CD14-positive monocyte (primary cell): ENCODE results near the gene TENT4A. TPM values are rescaled to one million over a fixed set of nuclear protein-coding genes. Genes with fewer than 3 reads are reported as not detected.

Source experiments
- DNase-seq, 3 donors: peaks; one replicate each; pipeline ENCODE4 v3.0.0-alpha.2; 2011 to 2022
- H2AFZ ChIP-seq: 2 replicates; pipeline ENCODE4 v1.6.0; 2012; ENCODE audit warnings: mild to moderate bottlenecking, low read depth, low read length, inconsistent platforms; ENCODE audit not compliant: insufficient read depth, poor library complexity, severe bottlenecking
- H3K27ac ChIP-seq, 2 donors: 1 replicate in 1 of 2; 2 replicates in 1 of 2; pipeline ENCODE4 v1.5.1; 2012 to 2013; ENCODE audit warnings: low read length in 2 of 2, control low read depth in 1 of 2, inconsistent platforms in 1 of 2, low read depth in 1 of 2, mild to moderate bottlenecking in 1 of 2
- H3K27me3 ChIP-seq, 2 donors: one replicate each; pipeline versions ENCODE4 v1.6.0 to v1.6.1; 2011 to 2013; ENCODE audit warnings: low read length in 2 of 2; ENCODE audit not compliant: control insufficient read depth in 2 of 2, insufficient read depth in 2 of 2
- H3K36me3 ChIP-seq, 2 donors: replicated peaks in 1 of 2; 1 replicate in 1 of 2; 2 replicates in 1 of 2; pipeline versions ENCODE4 v1.5.1 to v1.6.1; 2012 to 2013; ENCODE audit warnings: low read length in 2 of 2, control low read depth in 1 of 2, inconsistent platforms in 1 of 2, mild to moderate bottlenecking in 1 of 2; ENCODE audit not compliant: insufficient read depth in 2 of 2, control insufficient read depth in 1 of 2
- H3K4me1 ChIP-seq, 2 donors: 1 replicate in 1 of 2; 2 replicates in 1 of 2; pipeline versions ENCODE4 v1.5.1 to v1.6.1; 2012 to 2013; ENCODE audit warnings: low read length in 2 of 2, control low read depth in 1 of 2, inconsistent platforms in 1 of 2, mild to moderate bottlenecking in 1 of 2, moderate library complexity in 1 of 2; ENCODE audit not compliant: insufficient read depth in 2 of 2, control insufficient read depth in 1 of 2
- H3K4me2 ChIP-seq: replicated peaks from 2 replicates; pipeline ENCODE3; 2012; ENCODE audit warnings: low read length, moderate library complexity, mild to moderate bottlenecking; ENCODE audit not compliant: poor library complexity, severe bottlenecking; ENCODE audit errors: extremely low read depth
- H3K4me3 ChIP-seq, 3 experiments: fragments of 200-600 bp in 1 of 3; sonication (generic) in 1 of 3; replicated peaks in 1 of 3; 1 replicate in 2 of 3; 2 replicates in 1 of 3; pipeline ENCODE4 v1.5.1; 2011 to 2013; ENCODE audit warnings: low read length in 3 of 3, mild to moderate bottlenecking in 3 of 3, control low read depth in 2 of 3, low read depth in 2 of 3, inconsistent platforms in 1 of 3, moderate library complexity in 1 of 3
- H3K79me2 ChIP-seq: 2 replicates; pipeline ENCODE4 v1.6.0; 2012; ENCODE audit warnings: mild to moderate bottlenecking, control low read depth, inconsistent platforms, low read length, moderate library complexity; ENCODE audit not compliant: insufficient read depth
- H3K9ac ChIP-seq: 2 replicates; pipeline ENCODE4 v1.6.0; 2017; ENCODE audit warnings: low read length, mild to moderate bottlenecking; ENCODE audit not compliant: insufficient read depth, poor library complexity, severe bottlenecking
- H3K9me3 ChIP-seq, 2 donors: replicated peaks in 1 of 2; 1 replicate in 1 of 2; 2 replicates in 1 of 2; pipeline versions ENCODE4 v1.5.1 to v1.6.1; 2012 to 2013; ENCODE audit warnings: low read length in 2 of 2, control low read depth in 1 of 2; ENCODE audit not compliant: control insufficient read depth in 1 of 2, insufficient read depth in 1 of 2
- H4K20me1 ChIP-seq: 2 replicates; pipeline ENCODE4 v1.6.0; 2012; ENCODE audit warnings: mild to moderate bottlenecking, low read length, control low read depth, moderate library complexity; ENCODE audit not compliant: insufficient read depth
- H3K27ac Mint-ChIP-seq, 7 donors: one replicate each; pipeline ENCODE4 v1.8.0; 2020; ENCODE audit warnings: mild to moderate bottlenecking in 7 of 7, mixed read lengths in 7 of 7, moderate library complexity in 6 of 7, inconsistent platforms in 2 of 7
- H3K27me3 Mint-ChIP-seq, 3 donors: one replicate each; pipeline ENCODE4 v1.8.0; 2021 to 2022; ENCODE audit warnings: low read depth in 3 of 3, mild to moderate bottlenecking in 3 of 3, mixed read lengths in 3 of 3, moderate library complexity in 3 of 3, inconsistent platforms in 1 of 3
- H3K36me3 Mint-ChIP-seq, 2 donors: one replicate each; pipeline ENCODE4 v1.8.0; 2020; ENCODE audit warnings: mixed read lengths in 2 of 2, inconsistent platforms in 1 of 2, mild to moderate bottlenecking in 1 of 2
- H3K4me1 Mint-ChIP-seq: one replicate; pipeline ENCODE4 v1.8.0; 2020; ENCODE audit warnings: mild to moderate bottlenecking, mixed read lengths
- H3K4me3 Mint-ChIP-seq, 2 donors: one replicate each; pipeline ENCODE4 v1.8.0; 2020; ENCODE audit warnings: mild to moderate bottlenecking in 2 of 2, mixed read lengths in 2 of 2, moderate library complexity in 1 of 2
- H3K9me3 Mint-ChIP-seq, 7 donors: one replicate each; pipeline ENCODE4 v1.8.0; 2020 to 2022; ENCODE audit warnings: mixed read lengths in 7 of 7, mild to moderate bottlenecking in 6 of 7, moderate library complexity in 6 of 7, inconsistent platforms in 2 of 7
- CTCF ChIP-seq: fragments of 200-600 bp; IDR thresholded peaks from one replicate; pipeline ENCODE4 v1.8.0; 2022; ENCODE audit warnings: antibody characterized with exemption, mild to moderate bottlenecking
- whole genome bisulfite sequencing: methylation state at CpG from one replicate; pipeline ENCODE4 v1.1.5; 2013; ENCODE audit warnings: missing lambda C conversion rate; ENCODE audit not compliant: insufficient coverage; 5-methylcytosine and 5-hydroxymethylcytosine counted together
- intact Hi-C, 2 donors: fragments of 100-400 bp; cut with micrococcal nuclease; formaldehyde crosslinking; loops; one replicate each; pipeline versions ENCODE4 v1.15.0 to v1.15.1; 2023
- polyA plus RNA-seq, 3 donors: library from polyadenylated mRNA; depleted of rRNA in 1 of 3; unstranded in 2 of 3; stranded (reverse) in 1 of 3; fragments of 300-500 nt in 2 of 3; fragments of >200 nt in 1 of 3; fragmentation: Illumina TruSeq in 2 of 3; gene quantifications; 1 replicate in 2 of 3; 2 replicates in 1 of 3; pipeline ENCODE4 v1.2.3, GENCODE V29; 2012 to 2021

Gene TENT4A
- polyA plus RNA-seq, 3 donors, result 0.17 to 15.6 (median 0.44) TPM

GRCh38 chr5:6785161-6785860 is 72.1 kb downstream of the TENT4A start:
- Mint-ChIP-seq H3K27me3 (peaks cover 0 to 6% (median 4%) of the 10 kb centered on the region in 3 donors), H3K9me3 (peaks cover 0 to 9% (median 2%) of the 10 kb centered on the region in 7 donors), H3K4me3 (no peak overlapping the region), H3K27ac (peak overlapping the region in 1 of 7 donors; percentile 56), H3K36me3 (no peaks in the 10 kb centered on the region), H3K4me1 (peaks cover 53% of the 10 kb centered on the region)
- no peaks in the 10 kb centered on the region for H3K9me3 ChIP-seq
- intact Hi-C loops, result no loop called here
- no peak overlapping the region for H2AFZ ChIP-seq
- H4K20me1 ChIP-seq, result no peaks in the 10 kb centered on the region
- no peak overlapping the region for H3K4me3 ChIP-seq
- no peaks in the 10 kb centered on the region for H3K27me3 ChIP-seq
- 98% methylated on average over 5 of the region's 6 CpGs for WGBS
- no peaks in the 10 kb centered on the region for H3K36me3 ChIP-seq
- peaks cover 38% of the 10 kb centered on the region in 2 donors for H3K4me1 ChIP-seq
- H3K4me2 ChIP-seq, result no peak overlapping the region
- no peak for DNase-seq
- no peak overlapping the region for H3K9ac ChIP-seq
- H3K79me2 ChIP-seq, result no peaks in the 10 kb centered on the region
- H3K27ac ChIP-seq, result no peak overlapping the region
- TF ChIP-seq CTCF, result no peak

GRCh38 chr5:6785861-6786180 is 72.6 kb downstream of the TENT4A start:
- Histone ChIP-seq H3K27ac (peak overlapping the region in 1 of 2 donors; percentile 73), H2AFZ (no peak overlapping the region), H3K4me1 (peaks cover 38% of the 10 kb centered on the region in 2 donors), H4K20me1 (no peaks in the 10 kb centered on the region), H3K27me3 (no peaks in the 10 kb centered on the region), H3K36me3 (no peaks in the 10 kb centered on the region), H3K9me3 (no peaks in the 10 kb centered on the region), H3K4me3 (no peak overlapping the region), H3K4me2 (no peak overlapping the region), H3K79me2 (no peaks in the 10 kb centered on the region), H3K9ac (no peak overlapping the region)
- intact Hi-C loops, result no loop called here
- Mint-ChIP-seq H3K36me3 (no peaks in the 10 kb centered on the region), H3K4me3 (no peak overlapping the region), H3K4me1 (peaks cover 53% of the 10 kb centered on the region), H3K9me3 (peaks cover 0 to 6% (median 1%) of the 10 kb centered on the region in 7 donors), H3K27ac (peak overlapping the region in 2 of 7 donors; percentile 56 to 86), H3K27me3 (peaks cover 0 to 7% (median 4%) of the 10 kb centered on the region in 3 donors)
- TF ChIP-seq CTCF, result no peak
- WGBS, result 100% methylated on average over 1 of the region's 2 CpGs
- DNase-seq, result no peak
